HEK293 (cell line): ENCODE results near the gene PTH2R.

Source experiments
- CTCF ChIA-PET: fragments of 350-600 bp; formaldehyde crosslinking; extraction: SDS; loops from one replicate; lab custom pipeline; 2021; ENCODE audit warnings: antibody characterized with exemption; lab: Yijun Ruan, JAX
- POLR2A ChIA-PET: fragments of 300-600 bp; formaldehyde crosslinking; extraction: SDS; loops from one replicate; lab custom pipeline; 2020; ENCODE audit warnings: antibody characterized with exemption, inconsistent platforms; lab: Yijun Ruan, JAX
- H3K27ac ChIP-seq: fragments of 200-500 bp; sonication (Bioruptor generic); 2 replicates; pipeline ENCODE4 v1.5.1; 2014; ENCODE audit warnings: low read depth, low read length, control low read depth, inconsistent platforms; ENCODE audit errors: extremely low read depth
- H3K36me3 ChIP-seq, 2 experiments: fragments of 200-500 bp in 1 of 2; sonication (Bioruptor generic) in 1 of 2; 1 replicate in 1 of 2; 2 replicates in 1 of 2; pipeline ENCODE4 v1.5.1; 2014 to 2017; ENCODE audit warnings: inconsistent platforms in 2 of 2, low read length in 2 of 2; ENCODE audit not compliant: control insufficient read depth in 2 of 2, insufficient read depth in 1 of 2
- H3K4me1 ChIP-seq: fragments of 200-500 bp; sonication (Bioruptor generic); 2 replicates; pipeline ENCODE4 v1.5.1; 2014; ENCODE audit warnings: mild to moderate bottlenecking, low read length, inconsistent platforms; ENCODE audit not compliant: control insufficient read depth, insufficient read depth
- H3K4me3 ChIP-seq: 2 replicates; pipeline ENCODE4 v1.5.1; 2011; ENCODE audit warnings: low read depth, mild to moderate bottlenecking, control low read depth, low read length, moderate library complexity
- H3K9me3 ChIP-seq: fragments of 200-500 bp; sonication (Bioruptor generic); 2 replicates; pipeline ENCODE4 v1.5.1; 2014; ENCODE audit warnings: low read depth, low read length, inconsistent platforms; ENCODE audit not compliant: control insufficient read depth, insufficient read depth
- EGR2 ChIP-seq: fragments of 450-650 bp; formaldehyde crosslinking; IDR thresholded peaks from 2 replicates; pipeline ENCODE4 v1.5.1; 2016; ENCODE audit warnings: low read depth, missing biosample characterization, missing genetic modification characterization
- GFI1B ChIP-seq: fragments of 450-650 bp; formaldehyde crosslinking; IDR thresholded peaks from 2 replicates; pipeline ENCODE4 v1.5.1; 2016; ENCODE audit warnings: missing biosample characterization, missing genetic modification characterization
- GLI4 ChIP-seq: fragments of 450-650 bp; formaldehyde crosslinking; IDR thresholded peaks from 2 replicates; pipeline ENCODE4 v1.5.1; 2016; ENCODE audit warnings: missing biosample characterization, missing genetic modification characterization
- SETDB1 ChIP-seq: IDR thresholded peaks from one replicate; pipeline ENCODE4 v1.6.1; 2017; ENCODE audit warnings: mild to moderate bottlenecking, low read length, moderate library complexity, mixed read lengths; ENCODE audit not compliant: insufficient read length
- ZBTB17 ChIP-seq: fragments of 450-650 bp; formaldehyde crosslinking; IDR thresholded peaks from 2 replicates; pipeline ENCODE4 v1.5.1; 2016; ENCODE audit warnings: missing biosample characterization, missing genetic modification characterization
- ZBTB6 ChIP-seq: fragments of 450-650 bp; formaldehyde crosslinking; IDR thresholded peaks from 2 replicates; pipeline ENCODE4 v1.5.1; 2017; ENCODE audit warnings: missing biosample characterization, missing genetic modification characterization
- ZBTB8A ChIP-seq: fragments of 450-650 bp; formaldehyde crosslinking; IDR thresholded peaks from 2 replicates; pipeline ENCODE4 v1.5.1; 2016; ENCODE audit warnings: missing biosample characterization, missing genetic modification characterization
- ZFP69B ChIP-seq: fragments of 450-650 bp; formaldehyde crosslinking; IDR thresholded peaks from 2 replicates; pipeline ENCODE4 v1.5.1; 2016; ENCODE audit warnings: missing biosample characterization, missing genetic modification characterization
- ZIC2 ChIP-seq: fragments of 450-650 bp; formaldehyde crosslinking; IDR thresholded peaks from 2 replicates; pipeline ENCODE4 v1.5.1; 2016; ENCODE audit warnings: missing biosample characterization, missing genetic modification characterization
- ZNF112 ChIP-seq: fragments of 450-650 bp; formaldehyde crosslinking; IDR thresholded peaks from 2 replicates; pipeline ENCODE4 v1.5.0; 2017; ENCODE audit warnings: missing biosample characterization, missing genetic modification characterization
- ZNF121 ChIP-seq: fragments of 450-650 bp; formaldehyde crosslinking; IDR thresholded peaks from 2 replicates; pipeline ENCODE4 v1.5.1; 2016; ENCODE audit warnings: missing biosample characterization, missing genetic modification characterization
- ZNF133 ChIP-seq: fragments of 450-650 bp; formaldehyde crosslinking; IDR thresholded peaks from 2 replicates; pipeline ENCODE4 v1.5.1; 2016; ENCODE audit warnings: missing biosample characterization, missing genetic modification characterization
- ZNF146 ChIP-seq: fragments of 450-650 bp; formaldehyde crosslinking; IDR thresholded peaks from 2 replicates; pipeline ENCODE4 v1.5.1; 2016; ENCODE audit warnings: missing biosample characterization, missing genetic modification characterization
- ZNF174 ChIP-seq: fragments of 450-650 bp; formaldehyde crosslinking; IDR thresholded peaks from 2 replicates; pipeline ENCODE4 v1.5.0; 2017; ENCODE audit warnings: missing biosample characterization, mild to moderate bottlenecking, missing genetic modification characterization
- ZNF24 ChIP-seq: fragments of 450-650 bp; formaldehyde crosslinking; IDR thresholded peaks from 2 replicates; pipeline ENCODE4 v1.5.1; 2016; ENCODE audit warnings: missing biosample characterization, missing genetic modification characterization
- ZNF266 ChIP-seq: fragments of 450-650 bp; formaldehyde crosslinking; IDR thresholded peaks from 2 replicates; pipeline ENCODE4 v1.5.1; 2016; ENCODE audit warnings: missing biosample characterization, missing genetic modification characterization, low read depth
- ZNF274 ChIP-seq, 2 experiments: fragments of 200-500 bp in 1 of 2; fragments of 450-650 bp in 1 of 2; sonication (Bioruptor generic) in 1 of 2; formaldehyde crosslinking in 1 of 2; IDR thresholded peaks; 2 replicates each; pipeline versions ENCODE4 v1.5.1 to v1.6.1; 2014 to 2016; ENCODE audit warnings: borderline replicate concordance in 1 of 2, inconsistent platforms in 1 of 2, low read length in 1 of 2, missing biosample characterization in 1 of 2, missing genetic modification characterization in 1 of 2
- ZNF324 ChIP-seq: fragments of 450-650 bp; formaldehyde crosslinking; IDR thresholded peaks from 2 replicates; pipeline ENCODE4 v1.5.1; 2016; ENCODE audit warnings: missing biosample characterization, missing genetic modification characterization
- ZNF37A ChIP-seq: fragments of 450-650 bp; IDR thresholded peaks from 2 replicates; pipeline ENCODE4 v1.5.1; 2018; ENCODE audit warnings: missing biosample characterization, missing genetic modification characterization
- ZNF391 ChIP-seq: fragments of 450-650 bp; formaldehyde crosslinking; IDR thresholded peaks from 2 replicates; pipeline ENCODE4 v1.5.1; 2016; ENCODE audit warnings: low read depth, missing biosample characterization, missing genetic modification characterization, borderline replicate concordance
- ZNF404 ChIP-seq: fragments of 450-650 bp; formaldehyde crosslinking; IDR thresholded peaks from 2 replicates; pipeline ENCODE4 v1.5.1; 2017; ENCODE audit warnings: missing biosample characterization, missing genetic modification characterization
- ZNF416 ChIP-seq: fragments of 450-650 bp; formaldehyde crosslinking; IDR thresholded peaks from 2 replicates; pipeline ENCODE4 v1.5.1; 2016; ENCODE audit warnings: missing biosample characterization, missing genetic modification characterization
- ZNF514 ChIP-seq: fragments of 450-650 bp; formaldehyde crosslinking; IDR thresholded peaks from 2 replicates; pipeline ENCODE4 v1.5.1; 2016; ENCODE audit warnings: missing biosample characterization, missing genetic modification characterization
- ZNF521 ChIP-seq: fragments of 450-650 bp; formaldehyde crosslinking; IDR thresholded peaks from 2 replicates; pipeline ENCODE4 v1.5.1; 2017; ENCODE audit warnings: missing biosample characterization, mild to moderate bottlenecking, missing genetic modification characterization
- ZNF555 ChIP-seq: fragments of 450-650 bp; formaldehyde crosslinking; conservative IDR thresholded peaks from 2 replicates; pipeline ENCODE4 v1.5.1; 2017; ENCODE audit warnings: missing biosample characterization, mild to moderate bottlenecking, missing genetic modification characterization, inconsistent platforms
- ZNF558 ChIP-seq: fragments of 450-650 bp; formaldehyde crosslinking; IDR thresholded peaks from 2 replicates; pipeline ENCODE4 v1.5.1; 2016; ENCODE audit warnings: missing biosample characterization, missing genetic modification characterization
- ZNF600 ChIP-seq: fragments of 450-650 bp; formaldehyde crosslinking; IDR thresholded peaks from 2 replicates; pipeline ENCODE4 v1.5.1; 2016; ENCODE audit warnings: missing biosample characterization, missing genetic modification characterization
- TF ChIP-seq, protein P1 (sequence below): fragments of 450-650 bp; formaldehyde crosslinking; IDR thresholded peaks from 2 replicates; pipeline ENCODE4 v1.5.1; 2016; ENCODE audit warnings: missing biosample characterization, missing genetic modification characterization
- TF ChIP-seq, protein P2 (sequence below): fragments of 450-650 bp; formaldehyde crosslinking; IDR thresholded peaks from 2 replicates; pipeline ENCODE4 v1.5.1; 2016; ENCODE audit warnings: missing biosample characterization, missing genetic modification characterization, low read depth
- TF ChIP-seq, protein P3 (sequence below): fragments of 450-650 bp; formaldehyde crosslinking; IDR thresholded peaks from 2 replicates; pipeline ENCODE4 v1.5.1; 2017; ENCODE audit warnings: missing biosample characterization, missing genetic modification characterization
- TF ChIP-seq, protein P4 (sequence below): fragments of 450-650 bp; formaldehyde crosslinking; IDR thresholded peaks from 2 replicates; pipeline ENCODE4 v1.5.1; 2016; ENCODE audit warnings: missing biosample characterization, missing genetic modification characterization

PTH2R gene

GRCh38 chr2:208379192-208379591, 27.4 kb upstream of the PTH2R start:
- POLR2A ChIA-PET, result no interaction called here
- Histone ChIP-seq H3K4me3 (no peak overlapping the region), H3K36me3 (no peaks in the 10 kb centered on the region), H3K27ac (no peak overlapping the region), H3K9me3 (no peaks in the 10 kb centered on the region), H3K4me1 (no peaks in the 10 kb centered on the region)
- TF ChIP-seq ZNF404, result no peak
- TF ChIP-seq ZNF514 (tag by site-specific recombination), result no peak
- TF ChIP-seq, protein P1, sequence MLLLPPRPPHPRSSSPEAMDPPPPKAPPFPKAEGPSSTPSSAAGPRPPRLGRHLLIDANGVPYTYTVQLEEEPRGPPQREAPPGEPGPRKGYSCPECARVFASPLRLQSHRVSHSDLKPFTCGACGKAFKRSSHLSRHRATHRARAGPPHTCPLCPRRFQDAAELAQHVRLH (tag by site-specific recombination), result no peak
- TF ChIP-seq, protein P2, sequence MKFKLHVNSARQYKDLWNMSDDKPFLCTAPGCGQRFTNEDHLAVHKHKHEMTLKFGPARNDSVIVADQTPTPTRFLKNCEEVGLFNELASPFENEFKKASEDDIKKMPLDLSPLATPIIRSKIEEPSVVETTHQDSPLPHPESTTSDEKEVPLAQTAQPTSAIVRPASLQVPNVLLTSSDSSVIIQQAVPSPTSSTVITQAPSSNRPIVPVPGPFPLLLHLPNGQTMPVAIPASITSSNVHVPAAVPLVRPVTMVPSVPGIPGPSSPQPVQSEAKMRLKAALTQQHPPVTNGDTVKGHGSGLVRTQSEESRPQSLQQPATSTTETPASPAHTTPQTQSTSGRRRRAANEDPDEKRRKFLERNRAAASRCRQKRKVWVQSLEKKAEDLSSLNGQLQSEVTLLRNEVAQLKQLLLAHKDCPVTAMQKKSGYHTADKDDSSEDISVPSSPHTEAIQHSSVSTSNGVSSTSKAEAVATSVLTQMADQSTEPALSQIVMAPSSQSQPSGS (tag by site-specific recombination), result no peak
- TF ChIP-seq, protein P3, sequence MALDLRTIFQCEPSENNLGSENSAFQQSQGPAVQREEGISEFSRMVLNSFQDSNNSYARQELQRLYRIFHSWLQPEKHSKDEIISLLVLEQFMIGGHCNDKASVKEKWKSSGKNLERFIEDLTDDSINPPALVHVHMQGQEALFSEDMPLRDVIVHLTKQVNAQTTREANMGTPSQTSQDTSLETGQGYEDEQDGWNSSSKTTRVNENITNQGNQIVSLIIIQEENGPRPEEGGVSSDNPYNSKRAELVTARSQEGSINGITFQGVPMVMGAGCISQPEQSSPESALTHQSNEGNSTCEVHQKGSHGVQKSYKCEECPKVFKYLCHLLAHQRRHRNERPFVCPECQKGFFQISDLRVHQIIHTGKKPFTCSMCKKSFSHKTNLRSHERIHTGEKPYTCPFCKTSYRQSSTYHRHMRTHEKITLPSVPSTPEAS (tag by site-specific recombination), result no peak
- TF ChIP-seq ZNF266 (tag by site-specific recombination), result no peak
- TF ChIP-seq ZNF24 (tag by site-specific recombination), result no peak
- TF ChIP-seq ZFP69B (tag by site-specific recombination), result no peak
- TF ChIP-seq ZNF600 (tag by site-specific recombination), result no peak
- CTCF ChIA-PET, result no interaction called here

DNA sequence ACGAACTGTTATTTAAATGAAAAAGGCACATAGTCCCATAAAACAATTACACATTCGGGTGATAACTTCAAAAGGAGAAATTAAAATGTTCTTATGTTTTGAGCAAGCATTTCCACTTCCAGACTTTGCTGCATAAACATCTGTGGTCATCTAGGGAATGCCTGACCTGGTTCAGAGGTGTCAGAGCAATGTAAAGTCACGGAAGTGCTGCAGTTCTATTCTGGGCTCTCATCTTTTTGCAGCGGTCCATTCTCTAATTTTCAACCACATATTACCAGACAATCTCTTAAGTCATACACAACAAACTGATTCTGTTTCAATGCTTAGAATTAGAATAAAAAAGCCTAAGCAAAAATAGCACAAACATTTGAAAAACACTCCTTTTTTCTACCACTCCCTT, 22.0 kb upstream of the PTH2R start:
- ChIA-PET POLR2A (no interaction called here), CTCF (no interaction called here)
- H3K4me1 ChIP-seq, result no peaks in the 10 kb centered on the region
- no peak overlapping the region for H3K4me3 ChIP-seq
- H3K27ac ChIP-seq, result no peak overlapping the region
- no peaks in the 10 kb centered on the region for H3K9me3 ChIP-seq
- no peak for TF ChIP-seq ZNF112 (tag by site-specific recombination)
- TF ChIP-seq ZNF555 (tag by site-specific recombination), result no peak
- no peak for TF ChIP-seq ZNF146 (tag by site-specific recombination)
- no peak for TF ChIP-seq GFI1B (tag by site-specific recombination)
- no peak for TF ChIP-seq ZNF274 (IDR thresholded peaks at IDR 0.05; ENCODE audit: low read length)
- no peak for TF ChIP-seq ZNF274 (tag by site-specific recombination; IDR thresholded peaks at IDR 0.05; ENCODE audit: borderline replicate concordance)
- no peak for TF ChIP-seq ZNF324 (tag by site-specific recombination)
- no peak for TF ChIP-seq EGR2 (tag by site-specific recombination)
- no peaks in the 10 kb centered on the region for H3K36me3 ChIP-seq

- H3K4me1 ChIP-seq, result no peaks in the 10 kb centered on the region
- ChIA-PET POLR2A (no interaction called here), CTCF (interaction anchor here (1.4 kb wide), 1 partner anchor 13 kb away, joined by 5 read pairs; no protein-coding TSS in a partner anchor)
- no peak overlapping the region for H3K4me3 ChIP-seq
- H3K27ac ChIP-seq, result no peak overlapping the region
- no peaks in the 10 kb centered on the region for H3K36me3 ChIP-seq
- no peaks in the 10 kb centered on the region for H3K9me3 ChIP-seq
- TF ChIP-seq ZBTB17, result no peak
- TF ChIP-seq SETDB1, result no peak
- no peak for TF ChIP-seq ZIC2 (tag by site-specific recombination)
- TF ChIP-seq GLI4 (tag by site-specific recombination), result no peak
- no peak for TF ChIP-seq ZNF391
- TF ChIP-seq ZBTB8A (tag by site-specific recombination), result no peak
- no peak for TF ChIP-seq ZNF174 (tag by site-specific recombination)
- TF ChIP-seq, protein P4, sequence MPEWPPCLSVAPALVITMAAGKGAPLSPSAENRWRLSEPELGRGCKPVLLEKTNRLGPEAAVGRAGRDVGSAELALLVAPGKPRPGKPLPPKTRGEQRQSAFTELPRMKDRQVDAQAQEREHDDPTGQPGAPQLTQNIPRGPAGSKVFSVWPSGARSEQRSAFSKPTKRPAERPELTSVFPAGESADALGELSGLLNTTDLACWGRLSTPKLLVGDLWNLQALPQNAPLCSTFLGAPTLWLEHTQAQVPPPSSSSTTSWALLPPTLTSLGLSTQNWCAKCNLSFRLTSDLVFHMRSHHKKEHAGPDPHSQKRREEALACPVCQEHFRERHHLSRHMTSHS, result no peak
- TF ChIP-seq ZNF121, result no peak
- no peak for TF ChIP-seq ZNF416 (tag by site-specific recombination)
- no peak for TF ChIP-seq ZNF37A (tag by site-specific recombination)
- TF ChIP-seq ZBTB6 (tag by site-specific recombination), result no peak
- no peak for TF ChIP-seq ZNF133 (tag by site-specific recombination)
- TF ChIP-seq ZNF521 (tag by site-specific recombination), result no peak
- TF ChIP-seq ZNF558 (tag by site-specific recombination), result no peak
These were observed 20.1 kb upstream of the PTH2R start for GRCh38 chr2:208386541-208386940.
